GM12878 (cell line): ENCODE data around the gene TEX54. TPM values are rescaled to one million over a fixed set of nuclear protein-coding genes. Genes with fewer than 3 reads are reported as not detected.

ENCODE experiments used
- ATAC-seq: fragments of 200-7000 bp; cut with Tn5 transposase; 3 replicates; pipeline ENCODE4 v1.9.1; 2020; ENCODE audit warnings: mild to moderate bottlenecking, moderate library complexity
- BruUV-seq: library from RNA; stranded (reverse); fragments of 400-500 nt; replicated peaks from 2 replicates; lab custom pipeline; 2021; lab: Mats Ljungman, UMichigan
- CTCF ChIA-PET: fragments of 300-600 bp; sonication (Branson Sonifier 250); formaldehyde crosslinking; extraction: SDS; loops from one replicate; lab custom pipeline; 2021; ENCODE audit warnings: inconsistent platforms; lab: Yijun Ruan, JAX
- POLR2A ChIA-PET: fragments of 350-600 bp; formaldehyde crosslinking; extraction: SDS; loops from one replicate; lab custom pipeline; 2021; ENCODE audit warnings: inconsistent platforms; lab: Charles Lee
- RAD21 ChIA-PET: fragments of 300-600 bp; sonication (Branson Sonifier 250); formaldehyde crosslinking; loops from one replicate; lab custom pipeline; 2023; ENCODE audit warnings: antibody characterized with exemption; ENCODE audit not compliant: unreplicated experiment; lab: Charles Lee
- SMC1A ChIA-PET: fragments of 300-600 bp; sonication (Branson Sonifier 250); formaldehyde crosslinking; loops from one replicate; lab custom pipeline; 2023; ENCODE audit not compliant: unreplicated experiment, uncharacterized antibody; lab: Charles Lee
- DNase-seq: peaks from one replicate; pipeline ENCODE4 v3.0.0-alpha.2; 2011; ENCODE audit warnings: low read depth, low spot score
- FAIRE-seq: peaks from 3 replicates; lab custom pipeline; 2011; peaks lifted over from hg19 to GRCh38; lab: Jason Lieb, UNC
- H2AFZ ChIP-seq: 2 replicates; pipeline ENCODE4 v1.6.0; 2011; ENCODE audit warnings: low read depth, low read length, control low read depth; ENCODE audit not compliant: control insufficient read depth
- H3K27ac ChIP-seq: 2 replicates; pipeline ENCODE4 v1.5.1; 2011; ENCODE audit warnings: control low read depth; ENCODE audit not compliant: control insufficient read depth, insufficient read depth
- H3K27me3 ChIP-seq, 2 experiments: replicated peaks in 1 of 2; 2 replicates each; pipeline versions ENCODE4 v1.6.0 to v1.6.1; 2011; ENCODE audit warnings: low read length in 1 of 2; ENCODE audit not compliant: control insufficient read depth in 2 of 2, insufficient read depth in 2 of 2
- H3K36me3 ChIP-seq, 2 experiments: 2 replicates each; pipeline ENCODE4 v1.5.1; 2011; ENCODE audit warnings: low read length in 1 of 2; ENCODE audit not compliant: control insufficient read depth in 2 of 2, insufficient read depth in 2 of 2
- H3K4me1 ChIP-seq: 2 replicates; pipeline ENCODE4 v1.6.1; 2011; ENCODE audit warnings: mild to moderate bottlenecking, low read length, moderate library complexity, mixed read lengths; ENCODE audit not compliant: control insufficient read depth, insufficient read depth
- H3K4me2 ChIP-seq: 2 replicates; pipeline ENCODE4 v1.6.0; 2011; ENCODE audit warnings: control low read depth; ENCODE audit not compliant: control insufficient read depth, insufficient read depth
- H3K4me3 ChIP-seq: fragments of 200-600 bp; sonication (generic); 2 replicates; pipeline ENCODE4 v1.5.1; 2016
- H3K79me2 ChIP-seq: 2 replicates; pipeline ENCODE4 v1.6.0; 2011; ENCODE audit warnings: low read length; ENCODE audit not compliant: control insufficient read depth, insufficient read depth
- H3K9ac ChIP-seq: 2 replicates; pipeline ENCODE4 v1.8.0; 2011; ENCODE audit warnings: low read length, control low read depth, mixed read lengths; ENCODE audit not compliant: control insufficient read depth, insufficient read depth
- H3K9me3 ChIP-seq: replicated peaks from 3 replicates; pipeline ENCODE4 v1.5.1; 2011; ENCODE audit warnings: mild to moderate bottlenecking, low read length; ENCODE audit not compliant: control insufficient read depth, insufficient read depth
- H4K20me1 ChIP-seq: 2 replicates; pipeline ENCODE4 v1.6.0; 2011; ENCODE audit not compliant: control insufficient read depth, insufficient read depth
- BACH1 ChIP-seq: fragments of 450-650 bp; IDR thresholded peaks from 2 replicates; pipeline ENCODE4 v1.6.1; 2017; ENCODE audit warnings: mild to moderate bottlenecking, borderline replicate concordance
- BCL11A ChIP-seq: IDR thresholded peaks from 2 replicates; pipeline ENCODE4 v1.6.1; 2011; ENCODE audit warnings: low read depth, low read length
- DPF2 ChIP-seq: fragments of 450-650 bp; IDR thresholded peaks from 2 replicates; pipeline ENCODE4 v1.6.1; 2017; ENCODE audit warnings: mild to moderate bottlenecking
- ETV6 ChIP-seq, 2 experiments: fragments of 450-650 bp in 1 of 2; IDR thresholded peaks in 1 of 2; conservative IDR thresholded peaks in 1 of 2; 2 replicates each; pipeline ENCODE4 v1.6.1; 2014; ENCODE audit warnings: antibody characterized with exemption in 1 of 2, borderline replicate concordance in 1 of 2, low read depth in 1 of 2, mild to moderate bottlenecking in 1 of 2, moderate library complexity in 1 of 2
- FOXK2 ChIP-seq: fragments of 450-650 bp; IDR thresholded peaks from 2 replicates; pipeline ENCODE4 v1.6.1; 2017; ENCODE audit warnings: mild to moderate bottlenecking, moderate library complexity
- GATAD2B ChIP-seq: fragments of 450-650 bp; conservative IDR thresholded peaks from 2 replicates; pipeline ENCODE4 v1.6.1; 2017; ENCODE audit warnings: low read depth, mild to moderate bottlenecking, moderate library complexity
- IKZF2 ChIP-seq, 2 experiments: fragments of 450-650 bp; IDR thresholded peaks; 2 replicates each; pipeline ENCODE4 v1.6.1; 2017; ENCODE audit warnings: mild to moderate bottlenecking in 2 of 2, moderate library complexity in 2 of 2
- MEF2B ChIP-seq: fragments of 450-650 bp; IDR thresholded peaks from 2 replicates; pipeline ENCODE4 v1.6.1; 2018; ENCODE audit warnings: mild to moderate bottlenecking, moderate library complexity; ENCODE audit not compliant: partially characterized antibody, poor library complexity, severe bottlenecking
- NFIC ChIP-seq: IDR thresholded peaks from 2 replicates; pipeline ENCODE4 v1.6.1; 2012; ENCODE audit warnings: low read depth, mild to moderate bottlenecking, inconsistent platforms, low read length, moderate library complexity
- PAX5 ChIP-seq: IDR thresholded peaks from 2 replicates; pipeline ENCODE4 v1.6.1; 2011; ENCODE audit warnings: low read depth, low read length, borderline replicate concordance
- RAD51 ChIP-seq: fragments of 450-650 bp; IDR thresholded peaks from 2 replicates; pipeline ENCODE4 v1.6.1; 2016; ENCODE audit warnings: moderate library complexity, mild to moderate bottlenecking, inconsistent platforms
- RBBP5 ChIP-seq: fragments of 200-600 bp; sonication (generic); conservative IDR thresholded peaks from 2 replicates; pipeline ENCODE4 v1.6.1; 2016
- RELA ChIP-seq: fragments of 450-650 bp; IDR thresholded peaks from 2 replicates; pipeline ENCODE4 v1.8.0; 2014; ENCODE audit warnings: borderline replicate concordance; ENCODE audit not compliant: partially characterized antibody
- SP1 ChIP-seq: IDR thresholded peaks from one replicate; pipeline ENCODE4 v1.6.1; 2011; ENCODE audit warnings: low read depth, low read length
- STAT3 ChIP-seq: IDR thresholded peaks from 2 replicates; pipeline ENCODE4 v1.6.1; 2011; ENCODE audit warnings: low read depth, low read length, improper control_type of control experiment
- TAF1 ChIP-seq: IDR thresholded peaks from 2 replicates; pipeline ENCODE4 v1.6.1; 2011; ENCODE audit warnings: mild to moderate bottlenecking, low read depth, low read length, borderline replicate concordance
- TCF3 ChIP-seq: IDR thresholded peaks from 2 replicates; pipeline ENCODE4 v1.6.1; 2012; ENCODE audit warnings: low read depth, mild to moderate bottlenecking, low read length, borderline replicate concordance; ENCODE audit not compliant: insufficient read depth
- ZNF592 ChIP-seq: fragments of 450-650 bp; IDR thresholded peaks from 2 replicates; pipeline ENCODE4 v1.6.1; 2017; ENCODE audit warnings: mild to moderate bottlenecking, moderate library complexity
- WGBS: methylation state at CpG from one replicate; pipeline ENCODE4 v1.1.6; 2016; ENCODE audit warnings: low lambda C conversion rate; ENCODE audit not compliant: insufficient replicate concordance, insufficient coverage; ENCODE audit errors: missing lambda C conversion rate; 5-methylcytosine and 5-hydroxymethylcytosine counted together
- in situ Hi-C: fragments of 300-500 bp; cut with MboI; formaldehyde crosslinking; loops from 9 replicates; pipeline ENCODE4 v1.14.3; 2018; ENCODE audit warnings: mixed read lengths
- intact Hi-C: fragments of 100-400 bp; cut with micrococcal nuclease; formaldehyde crosslinking; loops from one replicate; pipeline ENCODE4 v1.14.2; 2022; ENCODE audit not compliant: unreplicated experiment
- polyA plus RNA-seq, 11 experiments: library from polyadenylated mRNA; depleted of rRNA in 4 of 11; unstranded in 6 of 11; stranded (reverse) in 5 of 11; fragments of >200 nt; fragmentation: Nextera tagmentation in 4 of 11; fragmentation: Illumina TruSeq in 1 of 11; extraction: Ambion mirVana in 4 of 11; extraction: Trizol in 1 of 11; gene quantifications; 1 replicate in 1 of 11; 2 replicates in 10 of 11; pipeline versions ENCODE4 v1.2.1 to v1.2.3, GENCODE V29; 2011 to 2016; ENCODE audit warnings: inconsistent platforms in 2 of 11, missing spikeins in 2 of 11, low read depth in 1 of 11
- total RNA-seq, 4 experiments: library from RNA; depleted of rRNA in 3 of 4; stranded (reverse); fragments of >200 nt in 3 of 4; fragmentation: Illumina TruSeq in 1 of 4; extraction: Trizol in 1 of 4; gene quantifications; 2 replicates each; pipeline versions ENCODE4 v1.2.1 to v1.2.3, GENCODE V29; 2013 to 2021
- TF ChIP-seq, protein P1 (sequence below): IDR thresholded peaks from 2 replicates; pipeline ENCODE4 v1.6.1; 2012; ENCODE audit warnings: low read depth, low read length, improper control_type of control experiment

TEX54 gene
- total and polyA plus RNA-seq, 10 of the 15 experiments (the other 5 are each of a cell fraction or from before 2014, with no cell fraction given), result 0.38 to 0.68 (median 0.51) TPM; not detected in 7

- BruUV-seq, result TSS peak; percentile 79
- peak within 1 kb of the TSS; percentile 92 for H3K4me2 ChIP-seq
- no peaks in the 10 kb centered on the region for H3K27me3 ChIP-seq
- 1% methylated on average over 65 of the region's 65 CpGs for WGBS
- DNase-seq (peak; percentile 93), ATAC-seq (peak; percentile 93), FAIRE-seq (peak; percentile 86)
- RAD21 ChIA-PET, result interaction anchor here (0.7 to 2.1 kb wide), 13 partner anchors 9 to 103 kb away, joined by 3 to 12 read pairs (median 4); partner anchors contain the start of genes NXF1, TMEM179B, TMEM223 and TTC9C
- H3K4me3 ChIP-seq, result peak within 1 kb of the TSS; percentile 99
- H3K79me2 ChIP-seq, result peaks cover 28% of the 10 kb centered on the region
- H3K4me1 ChIP-seq, result peaks cover 8% of the 10 kb centered on the region
- H2AFZ ChIP-seq, result peak within 1 kb of the TSS; percentile 51
- peak within 1 kb of the TSS; percentile 53 for H3K9ac ChIP-seq
- in situ Hi-C loops (no loop called here), intact Hi-C loops (loop anchor here (10.0 kb wide), 1 partner anchor 237 kb away; the partner anchor contains the start of gene TUT1)
- SMC1A ChIA-PET, result interaction anchor here (0.6 to 1.9 kb wide), 8 partner anchors 9 to 1147 kb away, joined by 3 to 7 read pairs (median 4); partner anchors contain the start of gene ZBTB3
- peak within 1 kb of the TSS; percentile 84 for H3K27ac ChIP-seq
- peaks cover 21 to 25% of the 10 kb centered on the region in 2 experiments for H3K36me3 ChIP-seq
- CTCF ChIA-PET, result interaction anchor here (0.6 to 3.3 kb wide), 9 partner anchors 12 to 240 kb away, joined by 3 to 31 read pairs (median 3); partner anchors contain the start of genes TMEM179B and TUT1
- no peaks in the 10 kb centered on the region for H3K9me3 ChIP-seq
- no peaks in the 10 kb centered on the region for H4K20me1 ChIP-seq
- POLR2A ChIA-PET, result interaction anchor here (0.5 to 2.9 kb wide), 25 partner anchors 10 to 839 kb away, joined by 3 to 50 read pairs (median 5); partner anchors contain the start of genes C11orf98, CSKMT, NXF1 and TMEM223
- TF ChIP-seq BCL11A (no peak), RELA (peak; percentile 52), PAX5 (peak; percentile 71; the same call in 1 of the 2 replicates), ZNF592 (no peak), GATAD2B (peak; percentile 62; the same call in 1 of the 2 replicates), IKZF2 (IDR thresholded peaks at IDR 0.05) (no peak), DPF2 (peak; percentile 98), RBBP5 (no peak), TAF1 (peak; percentile 97), RAD51 (peak; percentile 59), FOXK2 (peak; percentile 85), NFIC (no peak), BACH1 (peak; percentile 65), ETV6 (conservative IDR thresholded peaks at IDR 0.05 in 1 of 2, IDR thresholded peaks at IDR 0.05 in 1 of 2; ENCODE audit: borderline replicate concordance in 1 of 2, low read depth in 1 of 2) (no peak), SP1 (peak; percentile 94), MEF2B (peak; percentile 5), STAT3 (no peak), TCF3 (0 out of 2 replicates have a peak, but pooled peaks have one; percentile 24)
- TF ChIP-seq, protein P1, sequence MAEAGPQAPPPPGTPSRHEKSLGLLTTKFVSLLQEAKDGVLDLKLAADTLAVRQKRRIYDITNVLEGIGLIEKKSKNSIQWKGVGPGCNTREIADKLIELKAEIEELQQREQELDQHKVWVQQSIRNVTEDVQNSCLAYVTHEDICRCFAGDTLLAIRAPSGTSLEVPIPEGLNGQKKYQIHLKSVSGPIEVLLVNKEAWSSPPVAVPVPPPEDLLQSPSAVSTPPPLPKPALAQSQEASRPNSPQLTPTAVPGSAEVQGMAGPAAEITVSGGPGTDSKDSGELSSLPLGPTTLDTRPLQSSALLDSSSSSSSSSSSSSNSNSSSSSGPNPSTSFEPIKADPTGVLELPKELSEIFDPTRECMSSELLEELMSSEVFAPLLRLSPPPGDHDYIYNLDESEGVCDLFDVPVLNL, result no peak
Observed at GRCh38 chr11:62831520-62832335, 913 bp downstream of the TEX54 start, which contains the start of gene STX5. Gene STX5 (minus strand): TSS chr11:62832051. CDS start chr11:62831243, 808 bp downstream.
